B cell (primary cell): Measurements from ENCODE around the gene KRTAP5-10.
"Not testable (repeated sequence)": the region's sequence is repeated elsewhere in the genome, so short reads cannot be mapped to it uniquely, and the experiment has no call there.

ENCODE experiments used
- EZH2 ChIP-seq: IDR thresholded peaks from 2 replicates; pipeline ENCODE4 v1.6.1; 2012; ENCODE audit warnings: borderline replicate concordance, low read depth, mild to moderate bottlenecking, moderate library complexity, low read length; ENCODE audit not compliant: insufficient read depth, poor library complexity, severe bottlenecking
- TF ChIP-seq, protein P1 (sequence below): fragments of 200-600 bp; IDR thresholded peaks from one replicate; pipeline ENCODE4 v1.8.0; 2022; ENCODE audit warnings: antibody characterized with exemption, mild to moderate bottlenecking

DNA sequence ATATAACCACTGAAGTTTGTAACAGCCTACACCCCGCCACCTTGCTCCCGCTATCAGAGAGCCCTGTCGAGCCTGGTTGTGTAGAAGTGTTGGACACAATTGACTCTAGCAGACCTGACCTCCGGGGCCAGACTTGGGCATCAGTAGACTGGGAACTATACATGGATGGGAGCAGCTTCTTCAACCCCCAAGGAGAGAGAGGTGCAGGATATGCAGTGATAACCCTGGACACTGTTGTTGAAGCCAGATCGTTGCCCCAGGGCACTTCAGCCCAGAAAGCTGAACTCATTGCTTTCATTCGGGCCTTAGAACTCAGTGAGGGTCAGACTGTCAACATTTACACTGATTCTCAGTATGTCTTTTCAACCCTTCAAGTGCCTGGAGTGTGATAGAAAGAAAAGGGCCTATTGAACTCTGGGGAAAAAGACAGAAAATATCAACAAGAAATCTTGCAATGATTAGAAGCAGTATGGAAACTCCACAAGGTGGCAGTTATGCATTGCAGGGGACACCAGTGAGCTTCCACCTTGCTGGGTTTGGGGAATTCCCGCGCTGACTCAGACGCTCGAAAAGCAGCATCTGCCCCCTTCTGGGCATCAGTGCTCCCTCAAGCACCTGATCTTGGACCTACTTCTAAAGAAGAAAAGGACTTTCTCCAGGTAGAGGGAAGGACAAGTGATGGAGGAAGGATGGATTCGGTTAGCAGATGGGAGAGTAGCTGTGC is 23.6 kb downstream of the KRTAP5-10 start:
- TF ChIP-seq, protein P1, sequence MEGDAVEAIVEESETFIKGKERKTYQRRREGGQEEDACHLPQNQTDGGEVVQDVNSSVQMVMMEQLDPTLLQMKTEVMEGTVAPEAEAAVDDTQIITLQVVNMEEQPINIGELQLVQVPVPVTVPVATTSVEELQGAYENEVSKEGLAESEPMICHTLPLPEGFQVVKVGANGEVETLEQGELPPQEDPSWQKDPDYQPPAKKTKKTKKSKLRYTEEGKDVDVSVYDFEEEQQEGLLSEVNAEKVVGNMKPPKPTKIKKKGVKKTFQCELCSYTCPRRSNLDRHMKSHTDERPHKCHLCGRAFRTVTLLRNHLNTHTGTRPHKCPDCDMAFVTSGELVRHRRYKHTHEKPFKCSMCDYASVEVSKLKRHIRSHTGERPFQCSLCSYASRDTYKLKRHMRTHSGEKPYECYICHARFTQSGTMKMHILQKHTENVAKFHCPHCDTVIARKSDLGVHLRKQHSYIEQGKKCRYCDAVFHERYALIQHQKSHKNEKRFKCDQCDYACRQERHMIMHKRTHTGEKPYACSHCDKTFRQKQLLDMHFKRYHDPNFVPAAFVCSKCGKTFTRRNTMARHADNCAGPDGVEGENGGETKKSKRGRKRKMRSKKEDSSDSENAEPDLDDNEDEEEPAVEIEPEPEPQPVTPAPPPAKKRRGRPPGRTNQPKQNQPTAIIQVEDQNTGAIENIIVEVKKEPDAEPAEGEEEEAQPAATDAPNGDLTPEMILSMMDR = peak; percentile 35
- TF ChIP-seq EZH2 = not testable (repeated sequence)
